Stimulated activated CD4-positive, alpha-beta T cell treated with anti-CD3 and anti-CD28 coated beads, Interleukin-2, amount 100 ng/mL, for 24 hours (primary cell): ENCODE results near the gene TEX44.

Experiments used
- DNase-seq, 2 donors: peaks; one replicate each; pipeline ENCODE4 v3.0.0-alpha.2; 2020

TEX44 gene

DNA sequence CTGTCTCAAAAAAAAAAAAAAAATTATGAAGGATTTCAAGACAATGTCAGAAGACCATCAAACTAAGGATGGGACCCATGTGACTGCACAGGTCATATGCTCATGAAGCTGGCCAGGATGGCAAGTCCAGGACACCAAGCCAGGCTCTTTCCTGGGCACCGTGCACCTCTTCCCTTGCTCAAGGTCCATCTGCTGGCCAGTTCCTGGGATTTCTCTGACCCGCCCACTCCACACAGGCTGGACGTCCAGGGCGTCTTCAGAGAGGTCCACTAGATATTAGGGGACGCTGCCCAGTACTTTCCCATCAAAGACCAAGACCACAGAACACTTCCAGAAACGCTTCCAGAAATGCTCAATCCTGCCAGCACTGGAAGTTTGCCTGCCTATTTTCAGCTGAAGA lies 14.3 kb downstream of the TEX44 start:
- no peak for DNase-seq

DNA sequence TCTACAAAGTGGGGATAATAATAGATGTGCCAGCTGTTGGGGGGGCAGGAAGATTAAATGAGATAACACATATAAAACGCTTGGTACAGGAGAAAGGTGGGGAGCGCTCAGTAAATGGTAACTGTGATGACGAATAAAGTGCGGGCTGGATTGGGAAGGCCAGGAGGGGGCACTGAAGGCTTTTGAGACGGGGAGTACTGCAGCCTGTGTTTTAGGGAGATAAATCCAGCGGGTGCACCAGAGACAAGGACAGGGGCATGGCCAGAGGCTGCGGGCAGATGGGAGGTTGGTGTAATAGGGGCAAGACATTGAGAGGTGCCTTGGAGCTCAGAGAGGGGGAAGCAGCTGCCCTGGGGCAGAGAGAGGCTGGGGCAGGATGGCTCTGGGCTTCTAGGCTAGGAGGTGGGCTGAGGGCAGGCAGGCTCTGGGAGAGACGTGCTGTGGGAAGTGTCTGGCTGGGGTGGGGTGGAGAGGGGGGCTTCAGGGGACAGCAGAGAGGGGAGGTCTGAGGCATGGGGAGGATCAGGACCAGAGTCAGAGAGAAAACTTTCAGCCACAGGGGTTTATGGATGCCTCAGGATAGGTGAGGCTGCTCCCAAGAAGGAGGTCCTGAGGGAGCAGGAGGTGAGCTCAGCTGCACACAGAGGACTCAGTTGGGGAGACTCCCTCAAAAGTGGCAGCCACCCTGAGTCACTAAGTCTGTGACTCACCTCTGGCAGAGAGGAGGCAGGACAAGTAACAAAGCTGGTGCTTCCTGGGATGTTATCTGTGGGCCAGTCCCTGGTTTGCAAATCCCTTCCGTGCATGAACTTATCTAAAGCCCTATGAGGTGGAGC lies 18.8 kb downstream of the TEX44 start:
- DNase-seq: peak; percentile 64 to 69

- DNase-seq: no peak
Measured at GRCh38 chr2:231612109-231612455, 19.4 kb downstream of the TEX44 start.

DNA sequence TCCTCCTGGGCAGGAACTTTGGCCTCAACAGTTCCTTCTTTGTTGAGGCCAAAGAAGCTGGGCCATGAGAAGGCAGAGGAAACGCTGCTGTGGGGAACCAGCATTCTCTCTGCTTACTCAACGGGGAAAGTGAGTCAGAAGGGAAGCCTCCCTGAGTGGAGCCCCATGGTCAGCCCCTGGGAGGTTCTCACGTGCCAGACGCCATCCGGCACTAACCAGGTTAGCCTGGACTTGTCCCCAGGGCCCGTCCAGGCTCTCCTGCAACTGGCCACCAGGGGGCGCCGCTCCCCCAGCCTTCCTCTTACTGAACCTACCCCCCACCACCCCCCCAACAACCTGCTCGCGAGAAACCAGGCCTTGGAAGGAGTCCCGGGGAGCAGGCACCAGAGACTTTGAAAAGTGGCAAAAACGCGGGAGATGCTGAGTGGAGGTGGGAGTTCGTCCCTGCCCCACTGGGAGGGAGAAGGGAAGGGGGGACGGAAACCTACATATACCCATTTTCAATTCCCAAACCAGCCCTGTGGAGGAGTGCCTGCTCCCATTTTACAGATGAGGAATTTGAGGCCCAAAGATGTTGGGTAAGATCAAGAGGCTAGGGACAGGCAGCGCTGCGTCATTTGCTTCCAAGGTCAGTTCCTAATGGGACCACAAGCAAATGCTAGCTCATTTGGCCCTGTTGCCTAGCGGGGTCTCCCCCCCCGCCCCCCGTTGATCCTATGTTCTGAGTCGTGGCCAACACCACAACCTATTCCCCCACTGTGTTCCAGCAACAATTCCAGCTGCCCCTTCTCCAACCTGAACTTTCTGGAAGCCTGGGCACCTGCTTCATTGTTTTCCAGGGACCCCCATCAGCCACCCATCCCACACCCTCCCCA lies 20.0 kb downstream of the TEX44 start:
- peak; percentile 96 to 97 for DNase-seq

DNA sequence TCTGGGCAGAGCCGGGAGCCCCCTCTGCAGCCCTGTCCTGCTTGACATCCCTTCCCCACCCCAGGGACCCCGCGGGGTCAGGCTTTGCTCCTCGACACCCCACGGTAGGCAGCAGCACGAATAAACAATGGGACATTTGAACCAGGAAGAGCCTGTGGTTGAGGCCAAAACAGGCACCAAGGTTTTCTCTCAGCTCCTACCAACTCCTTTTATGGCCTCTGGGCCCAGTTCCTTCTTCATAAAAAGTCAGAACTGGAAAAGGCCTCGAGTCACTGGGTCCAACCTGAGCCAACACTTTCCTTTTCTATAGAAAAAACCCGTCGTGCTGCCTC lies 20.6 kb downstream of the TEX44 start:
- no peak for DNase-seq

DNA sequence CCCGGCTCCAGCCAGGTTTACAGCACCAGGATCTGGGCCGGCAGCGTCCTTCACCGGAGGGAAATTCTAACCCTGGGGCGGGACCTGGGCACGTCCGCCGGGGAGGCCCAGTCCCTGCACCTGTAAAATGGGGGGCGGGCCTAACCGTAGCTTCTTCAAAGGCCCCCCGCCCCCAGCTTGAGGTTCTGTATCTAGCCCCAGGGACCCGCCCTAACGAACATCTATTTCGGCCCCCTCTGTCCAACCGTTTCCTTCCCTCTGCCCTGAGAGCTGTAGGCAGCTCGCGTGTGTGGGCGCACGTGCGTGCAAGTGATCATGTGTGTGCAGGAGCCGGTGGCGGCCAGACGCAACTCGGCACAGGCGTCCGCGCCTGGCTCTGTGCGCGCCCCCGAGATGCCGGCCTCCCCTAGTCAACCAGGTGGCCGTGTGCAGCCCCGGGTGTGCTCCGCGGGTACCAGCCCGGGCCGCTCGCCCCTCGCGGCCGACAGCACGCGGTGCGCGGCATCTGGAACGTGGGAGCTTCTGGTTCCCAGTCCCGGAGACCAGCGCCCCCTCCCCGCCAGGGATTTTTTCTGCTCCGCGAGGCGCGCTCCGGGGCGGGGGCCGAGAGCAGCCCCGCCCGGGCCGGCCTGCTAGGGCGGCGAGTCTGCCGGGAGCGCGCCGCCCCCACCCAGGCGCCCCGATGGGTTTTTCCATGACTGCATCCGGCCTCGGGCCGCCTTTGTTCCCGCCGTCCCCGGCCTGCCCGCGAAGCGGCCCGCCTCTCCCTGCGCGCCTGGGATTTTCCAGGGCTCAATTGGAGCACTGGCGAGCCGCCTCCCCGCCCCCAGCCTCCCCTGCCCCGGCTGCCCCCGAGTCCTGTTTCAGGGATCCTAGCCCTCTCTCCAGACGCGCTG lies 21.2 kb downstream of the TEX44 start:
- DNase-seq: peak; percentile 86 to 90

DNA sequence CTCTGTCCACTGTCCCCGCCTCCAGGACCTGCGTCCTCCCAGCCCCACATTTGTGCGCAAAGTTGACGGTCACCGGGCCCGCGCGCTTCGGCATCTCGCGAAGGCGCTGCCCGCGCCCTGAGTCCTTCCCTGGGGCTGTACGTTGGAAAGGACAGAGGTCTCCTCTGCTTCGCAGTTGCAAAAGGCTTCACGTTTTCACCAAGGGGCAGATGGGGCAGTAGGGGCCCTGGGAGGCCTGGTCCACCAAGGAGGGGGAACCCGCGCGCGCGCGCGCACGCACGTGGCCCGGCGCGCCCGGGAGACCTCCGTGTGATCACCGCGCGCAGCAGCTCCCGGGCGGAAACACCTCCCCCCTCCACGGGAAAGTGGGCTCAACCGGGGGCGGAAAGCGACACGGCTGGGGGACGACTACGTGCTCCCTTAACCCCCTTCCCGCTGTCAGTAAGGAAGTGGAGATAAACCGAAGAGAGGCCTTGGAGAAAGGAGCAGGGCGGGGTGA lies 21.9 kb downstream of the TEX44 start:
- DNase-seq: peak; percentile 54 to 68

- peak in 1 of 2 donors; percentile 29 for DNase-seq
Measured at GRCh38 chr2:231615058-231615671, 22.5 kb downstream of the TEX44 start.

- DNase-seq: no peak
Measured at GRCh38 chr2:231616296-231616695, 23.6 kb downstream of the TEX44 start.

DNA sequence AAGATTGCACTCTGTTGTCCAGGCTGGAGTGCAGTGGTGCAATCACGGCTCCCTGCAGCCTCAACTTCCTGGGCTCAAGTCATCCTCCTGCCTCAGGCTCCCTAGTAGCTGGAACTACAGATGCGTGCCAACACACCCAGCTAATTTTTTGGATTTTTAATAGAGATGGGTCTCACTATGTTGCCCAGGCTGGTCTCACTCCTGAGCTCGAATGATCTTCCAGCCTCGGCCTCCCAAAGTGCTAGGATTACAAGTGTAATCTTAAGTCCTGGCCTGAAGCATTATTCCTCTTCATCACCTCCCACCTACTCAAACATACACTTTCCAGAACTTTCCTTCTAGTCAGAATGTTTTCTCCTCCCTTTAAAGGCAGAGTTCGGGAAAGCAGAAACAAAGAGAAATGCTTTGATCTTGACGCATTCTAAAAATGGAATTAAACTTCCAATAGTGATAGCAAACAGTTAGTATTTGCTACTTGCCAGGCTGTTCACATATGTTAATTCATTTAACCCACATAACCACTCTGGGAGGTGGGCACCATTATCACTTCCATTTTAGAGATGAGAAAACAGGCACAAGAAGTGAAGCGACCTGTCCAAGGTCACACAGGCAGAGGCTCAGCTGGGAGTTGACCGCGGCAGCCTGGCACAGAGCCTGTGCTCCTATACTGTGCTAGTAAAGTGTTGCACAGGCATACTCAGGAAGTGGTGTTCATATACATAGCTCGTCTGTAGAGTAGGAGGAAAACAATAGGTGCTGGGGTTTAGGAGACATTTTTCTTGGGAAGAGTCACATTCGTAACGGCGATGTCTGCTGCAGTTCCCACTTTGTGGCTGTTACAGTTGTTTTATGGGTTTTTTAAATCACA lies 24.6 kb downstream of the TEX44 start:
- no peak for DNase-seq

DNA sequence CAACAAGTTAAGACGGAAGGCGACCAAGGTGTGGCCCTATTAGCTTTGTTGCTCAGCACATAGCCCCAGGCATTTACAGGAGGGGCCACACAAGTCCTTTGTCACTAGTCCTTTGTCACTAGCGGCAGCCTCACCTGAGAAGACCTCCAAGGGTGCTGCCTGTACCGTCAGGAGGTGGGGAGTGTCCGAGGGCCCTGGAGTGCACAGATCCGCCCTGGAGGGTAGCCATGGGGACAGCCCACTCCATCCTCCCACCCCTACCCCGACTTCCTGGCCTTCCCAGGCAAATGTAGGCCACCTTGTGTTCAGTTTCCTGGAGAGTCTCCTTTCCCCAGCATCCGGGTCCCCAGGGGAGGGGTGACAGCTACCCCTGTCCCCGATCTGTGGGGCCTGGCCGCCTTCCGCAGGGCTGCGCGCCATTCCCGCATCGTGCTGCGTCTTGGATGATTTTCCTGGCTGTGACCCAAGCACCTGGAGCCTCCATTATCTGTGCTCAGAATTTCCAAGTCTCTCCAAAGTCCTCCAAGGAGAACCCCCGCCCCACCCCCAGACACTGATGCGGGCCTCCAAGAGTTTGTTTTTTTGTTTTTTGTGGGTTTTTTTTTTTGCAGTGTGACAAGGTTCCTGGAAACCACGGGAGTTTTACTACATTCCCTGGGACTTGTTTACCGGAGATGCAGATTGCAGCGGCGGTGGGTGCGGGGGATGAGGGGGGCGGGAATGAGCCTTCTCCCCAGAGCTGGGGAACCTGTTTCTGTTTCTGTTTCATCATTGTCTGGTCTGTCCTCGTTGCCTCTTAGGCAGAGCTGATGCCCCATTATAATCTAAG lies 28.6 kb downstream of the TEX44 start:
- no peak for DNase-seq

DNA sequence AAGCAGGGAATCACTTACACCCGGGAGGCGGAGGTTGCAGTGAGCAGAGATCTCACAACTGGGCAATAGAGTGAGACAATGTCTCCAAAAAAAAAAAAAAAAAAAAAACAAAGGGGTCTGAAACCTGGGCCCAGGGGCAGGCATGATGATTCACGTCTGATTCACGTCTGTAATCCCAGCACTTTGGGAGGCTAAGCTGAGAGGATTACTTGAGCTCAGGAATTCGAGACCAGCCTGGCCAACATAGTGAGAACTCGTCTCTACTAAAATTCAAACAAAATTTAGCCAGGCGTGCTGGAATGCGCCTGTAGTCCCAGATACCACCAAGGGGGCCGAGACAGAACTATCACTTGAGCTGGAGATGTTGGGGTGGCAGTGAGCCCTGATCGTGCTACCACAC lies 30.3 kb downstream of the TEX44 start:
- DNase-seq: no peak

DNA sequence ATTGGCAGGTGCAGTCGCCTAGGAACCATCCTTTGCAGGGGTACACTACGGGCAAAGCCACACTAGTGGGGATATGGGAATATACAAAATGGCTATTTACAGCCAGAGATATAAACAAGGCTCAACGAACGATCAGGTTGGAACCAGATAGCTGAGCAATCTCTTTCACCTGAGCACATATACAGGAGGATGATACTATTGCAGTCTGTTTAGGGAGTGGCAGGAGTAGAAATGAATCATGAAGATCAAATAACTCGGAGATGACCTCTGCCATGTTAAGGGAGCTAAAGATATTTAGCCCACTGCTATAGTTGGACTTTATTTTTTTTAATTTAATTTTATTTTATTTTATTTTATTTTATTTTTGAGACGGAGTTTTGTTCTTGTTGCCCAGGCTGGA lies 33.8 kb downstream of the TEX44 start:
- DNase-seq: no peak

DNA sequence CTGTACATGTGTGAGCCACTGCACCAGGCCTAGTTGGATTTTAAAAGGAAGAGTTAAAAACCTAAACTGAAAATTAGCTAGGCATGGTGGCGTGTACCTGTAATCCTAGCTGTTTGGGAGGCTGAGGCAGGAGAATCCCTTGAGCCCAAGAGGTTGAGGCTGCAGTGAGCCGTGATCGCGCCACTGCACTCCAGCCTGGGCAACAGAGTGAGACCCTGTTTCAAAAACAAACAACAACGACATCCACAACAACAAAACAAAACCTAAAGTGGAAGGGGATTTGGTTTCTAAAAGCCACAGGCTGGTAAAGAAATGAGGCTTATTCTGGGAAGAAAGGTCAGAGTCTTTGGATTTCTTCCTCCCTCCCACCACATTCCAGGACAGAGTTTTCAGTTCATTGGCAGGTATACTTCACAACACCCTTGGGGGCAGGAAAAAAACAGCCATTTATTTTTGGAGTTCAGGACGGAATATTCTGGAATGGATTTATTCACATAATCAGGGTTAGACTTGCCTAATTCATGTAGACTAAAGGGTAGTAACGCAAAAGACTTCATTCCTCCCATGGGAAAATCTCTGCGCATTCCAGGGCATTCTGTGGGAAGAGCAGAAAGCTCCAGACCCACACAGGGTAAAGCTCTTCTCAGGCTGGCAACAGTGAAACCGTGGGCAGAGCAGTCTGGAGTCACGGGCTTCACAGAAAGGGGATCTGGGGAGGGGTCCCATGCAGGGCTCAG lies 34.9 kb downstream of the TEX44 start:
- no peak for DNase-seq

DNA sequence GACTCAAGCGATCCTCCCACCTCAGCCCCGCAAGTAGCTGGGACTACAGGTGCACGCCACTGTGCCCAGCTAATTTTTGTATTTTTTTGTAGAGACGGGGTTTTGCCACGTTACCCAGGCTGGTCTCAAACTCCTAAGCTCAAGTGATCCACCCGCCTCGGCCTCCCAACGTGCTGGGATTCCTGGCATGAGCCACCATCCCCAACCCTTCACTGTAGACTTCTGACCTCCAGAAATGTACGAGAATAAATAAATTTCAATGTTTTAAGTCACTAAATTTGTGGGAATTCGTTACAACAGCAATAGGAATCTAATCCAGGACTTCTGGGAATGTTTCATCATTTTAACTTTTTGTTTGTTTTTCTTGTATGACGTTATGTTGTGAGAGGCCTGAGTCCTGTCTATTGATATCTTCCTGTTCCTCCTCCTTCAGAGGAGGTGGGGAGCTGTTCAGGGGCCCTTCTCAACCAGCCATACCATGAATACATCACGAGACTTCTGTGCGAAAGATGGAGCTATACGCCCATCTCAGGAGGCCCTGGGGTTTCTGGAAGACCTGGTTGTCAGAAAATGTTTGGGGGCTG lies 40.0 kb downstream of the TEX44 start:
- no peak for DNase-seq

- no peak for DNase-seq
Measured at GRCh38 chr2:231633241-231633976, 40.7 kb downstream of the TEX44 start.

DNA sequence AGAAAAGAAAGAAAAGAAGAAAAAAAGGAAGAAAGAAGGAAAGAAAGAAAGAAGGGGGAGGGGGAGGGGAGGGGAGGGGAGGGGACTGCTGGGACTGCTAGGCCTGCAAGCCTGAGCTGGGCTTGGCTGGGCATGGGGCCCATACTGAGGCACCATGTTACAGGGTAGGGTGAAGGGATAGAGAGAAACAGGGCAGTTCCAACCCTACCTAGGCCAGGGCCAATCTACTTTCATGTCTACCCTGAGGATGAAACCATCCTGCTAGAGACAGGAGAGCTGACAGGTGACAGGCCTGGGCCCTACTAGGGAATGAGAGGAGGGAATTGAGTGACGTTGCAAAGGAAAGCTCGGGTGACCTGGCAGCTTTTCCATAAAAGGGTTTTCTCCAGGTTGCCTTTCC lies 41.7 kb downstream of the TEX44 start:
- DNase-seq: no peak

DNA sequence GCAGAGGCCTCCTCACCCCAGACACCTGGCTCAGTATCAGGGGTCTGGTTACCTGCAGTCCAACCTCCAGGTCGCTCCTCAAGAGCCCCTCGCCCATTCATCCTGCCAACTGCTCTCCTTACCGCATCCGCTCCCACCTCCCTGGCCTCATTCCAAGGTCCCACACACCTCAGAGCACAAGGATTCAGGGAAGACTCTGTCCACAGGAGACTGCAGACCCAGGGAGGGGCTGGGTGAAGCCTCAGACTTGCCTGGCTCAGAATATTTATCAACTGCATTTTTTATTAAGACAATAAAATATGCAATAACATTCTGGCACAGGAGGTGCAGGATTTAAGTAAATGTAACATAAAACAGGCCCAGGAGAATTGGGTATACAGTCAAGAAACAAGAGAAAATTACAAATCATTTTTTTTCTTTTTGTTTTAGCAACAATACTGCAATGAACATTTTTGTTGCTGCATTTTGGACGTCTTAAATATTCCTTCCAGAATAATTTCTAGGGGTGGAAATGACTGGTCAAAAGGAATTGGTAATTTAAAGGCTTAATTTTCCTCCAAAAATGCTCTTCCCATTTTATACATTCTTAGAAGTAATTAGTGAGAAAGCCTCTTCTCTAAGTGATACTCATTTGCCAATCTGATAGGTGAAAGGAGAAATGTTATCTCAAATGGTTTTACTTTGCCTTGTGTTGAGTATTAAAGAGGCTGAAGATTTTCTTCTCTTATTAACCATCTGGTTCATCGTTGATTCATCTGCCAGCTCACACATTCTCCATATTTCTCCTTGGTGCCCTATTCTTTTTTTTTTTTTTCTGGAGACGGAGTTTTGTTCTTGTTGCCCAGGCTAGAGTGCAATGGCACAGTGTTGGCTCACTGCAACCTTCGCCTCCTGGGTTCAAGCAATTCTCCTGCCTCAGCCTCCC lies 42.5 kb downstream of the TEX44 start:
- no peak for DNase-seq
